ENCODE results near the gene ZFHX3.

The ZFHX3 gene

DNA sequence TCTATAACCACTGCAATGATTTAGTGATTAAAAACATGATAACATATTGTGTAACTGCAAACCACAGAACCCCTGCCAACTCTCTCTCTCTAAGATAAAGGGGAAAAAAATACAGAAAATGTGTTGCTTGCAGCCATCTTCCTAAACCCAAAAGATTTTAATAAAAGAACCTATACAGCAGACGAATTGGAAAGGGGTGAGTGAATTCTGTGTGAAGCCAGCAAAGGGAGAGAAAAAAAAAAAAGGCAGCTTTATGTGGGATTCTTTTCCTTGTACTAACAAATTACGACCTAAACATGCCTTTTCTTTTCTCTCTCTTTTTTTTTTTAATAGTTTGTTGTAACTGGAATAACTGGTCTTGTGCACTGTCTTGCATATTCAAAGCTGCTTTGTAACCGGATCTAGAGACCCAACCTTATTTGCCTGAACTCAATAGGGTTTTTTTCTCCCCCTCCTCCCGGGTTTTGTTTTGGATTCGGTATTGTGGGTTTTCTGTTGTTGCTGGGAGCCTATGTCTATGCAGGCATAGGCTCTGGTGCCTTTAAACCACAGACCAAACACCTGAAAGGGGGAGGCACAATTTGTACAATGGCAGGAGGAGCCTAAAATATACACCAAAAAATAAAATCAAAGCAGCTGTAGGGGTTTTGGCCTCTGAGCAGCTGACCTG lies 7.0 kb upstream of the ZFHX3 start:
- no peak for DNase-seq (ENCODE audit: low read depth)

DNA sequence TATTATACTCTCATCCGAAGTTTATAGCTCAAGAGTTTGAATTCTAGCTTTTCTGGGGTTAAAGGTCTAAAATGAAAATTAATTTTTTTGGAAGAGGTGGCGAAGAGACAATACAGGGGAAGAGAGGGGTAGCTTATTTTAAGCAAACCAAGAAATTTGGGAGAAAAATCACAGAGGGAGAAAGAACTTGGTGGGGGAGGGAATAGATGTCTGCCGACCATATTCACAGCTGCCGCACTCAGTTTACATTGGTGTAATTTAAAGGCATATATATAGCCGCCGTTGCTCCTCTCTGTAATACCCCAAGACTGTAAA lies 6.5 kb upstream of the ZFHX3 start:
- no peak for DNase-seq (ENCODE audit: low read depth)

DNA sequence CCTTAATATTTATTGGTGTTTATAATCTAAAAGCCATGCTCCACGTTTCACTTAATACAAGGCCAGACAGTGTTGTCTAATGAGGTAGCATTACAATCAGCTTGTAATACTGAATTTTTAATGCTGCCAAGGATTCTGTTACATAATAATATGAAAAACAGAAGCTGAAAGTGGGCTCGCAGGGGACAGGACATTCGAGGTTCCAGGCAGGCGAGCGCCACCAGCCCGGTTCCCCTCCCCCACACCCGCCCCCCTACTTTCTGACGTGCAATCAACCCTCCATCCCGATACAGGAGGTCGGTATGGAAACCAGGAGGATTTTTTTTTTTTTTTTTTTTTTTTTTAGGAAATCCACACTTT lies 6.2 kb upstream of the ZFHX3 start:
- DNase-seq (ENCODE audit: low read depth), result no peak

DNA sequence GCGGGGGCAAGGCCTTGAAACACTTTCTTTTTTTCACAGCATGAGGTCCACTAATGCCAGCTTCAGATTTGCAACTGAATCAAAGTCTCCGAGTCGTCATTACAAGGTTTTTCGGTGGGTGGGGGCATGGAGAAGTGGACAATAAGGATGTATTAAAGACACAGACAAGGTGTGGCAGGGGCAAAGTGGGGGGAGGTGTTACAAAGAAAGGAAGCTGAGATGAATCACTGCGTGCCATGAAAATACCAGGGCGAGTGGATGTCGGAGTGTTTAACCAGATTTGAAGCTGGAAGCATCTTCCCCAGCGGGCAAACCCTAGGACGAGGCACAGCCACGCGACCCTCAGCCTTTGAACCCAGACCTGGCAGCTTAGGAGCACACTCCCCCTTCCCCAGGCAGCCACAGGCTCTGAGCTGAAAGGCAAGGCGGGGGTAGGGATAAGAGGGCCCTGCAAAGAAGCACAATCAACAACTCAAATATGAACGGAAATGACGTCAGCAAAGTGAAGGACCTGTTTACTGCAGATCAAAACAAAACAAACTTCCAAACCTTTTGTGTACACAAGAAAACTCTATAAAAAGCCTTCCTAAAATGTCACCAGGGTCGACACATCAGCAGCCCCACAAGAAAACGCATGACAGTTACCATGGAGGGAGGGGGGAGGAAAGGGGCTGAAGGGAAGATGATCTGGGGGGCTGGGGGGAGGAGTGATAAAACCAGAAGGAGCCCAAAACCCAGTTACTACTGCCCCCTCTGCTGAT lies 5.6 kb upstream of the ZFHX3 start:
- no peak for DNase-seq (ENCODE audit: low read depth)

DNA sequence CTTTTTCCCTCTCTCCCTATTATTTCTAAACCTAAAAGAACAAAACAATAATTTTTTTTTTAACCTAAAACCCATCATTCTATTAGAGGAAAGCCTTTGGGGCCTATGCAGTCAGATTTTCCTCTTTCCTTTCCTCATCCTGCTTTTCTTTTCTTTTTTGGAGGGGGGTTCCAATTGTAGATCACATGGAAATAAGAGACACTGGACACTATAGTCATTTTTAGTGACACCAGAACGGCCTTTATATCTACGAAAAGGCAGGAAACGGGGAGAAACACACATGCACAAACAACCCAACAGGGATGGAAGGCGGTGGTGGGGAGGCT lies 5.1 kb upstream of the ZFHX3 start:
- DNase-seq (ENCODE audit: low read depth), result no peak

DNA sequence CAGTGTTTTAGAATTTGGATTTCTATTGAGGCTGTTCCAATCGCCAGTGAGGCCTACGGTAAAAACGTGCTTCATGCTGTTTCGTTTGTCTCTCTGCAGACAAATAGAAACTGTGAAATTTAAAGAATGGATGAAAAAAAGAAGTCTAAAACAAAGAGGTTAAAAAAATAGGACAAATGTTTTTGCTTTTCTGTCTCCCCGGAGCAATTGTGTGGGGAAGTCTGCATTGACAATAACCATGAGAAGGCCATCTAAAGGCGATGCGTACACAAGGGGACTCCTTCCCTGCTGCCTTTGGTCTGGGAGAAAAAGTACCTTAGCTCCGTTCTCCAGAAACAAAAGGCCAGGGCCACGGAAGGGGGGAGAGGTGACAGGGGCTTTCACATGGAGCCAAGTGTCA lies 4.6 kb upstream of the ZFHX3 start:
- DNase-seq (ENCODE audit: low read depth), result no peak

DNA sequence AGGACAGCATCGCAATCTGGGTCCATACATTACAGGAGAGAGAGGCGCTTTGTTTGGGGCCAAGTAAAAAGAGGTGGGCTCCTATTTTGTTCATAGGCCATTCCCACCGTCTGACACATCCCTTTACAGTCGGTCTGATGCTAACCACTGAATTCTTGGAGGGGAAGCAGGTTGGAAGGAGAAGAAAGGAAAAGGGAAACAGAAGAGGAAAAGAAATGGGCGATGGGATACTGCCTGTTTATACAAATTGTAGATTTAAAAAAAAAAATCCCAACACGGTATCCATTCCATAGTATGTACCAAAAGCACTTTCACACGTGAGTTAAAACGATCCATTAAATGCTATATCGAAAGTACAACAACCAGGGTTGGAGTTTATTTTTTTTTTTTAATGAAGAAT lies 4.0 kb upstream of the ZFHX3 start:
- DNase-seq (ENCODE audit: low read depth), result no peak

DNA sequence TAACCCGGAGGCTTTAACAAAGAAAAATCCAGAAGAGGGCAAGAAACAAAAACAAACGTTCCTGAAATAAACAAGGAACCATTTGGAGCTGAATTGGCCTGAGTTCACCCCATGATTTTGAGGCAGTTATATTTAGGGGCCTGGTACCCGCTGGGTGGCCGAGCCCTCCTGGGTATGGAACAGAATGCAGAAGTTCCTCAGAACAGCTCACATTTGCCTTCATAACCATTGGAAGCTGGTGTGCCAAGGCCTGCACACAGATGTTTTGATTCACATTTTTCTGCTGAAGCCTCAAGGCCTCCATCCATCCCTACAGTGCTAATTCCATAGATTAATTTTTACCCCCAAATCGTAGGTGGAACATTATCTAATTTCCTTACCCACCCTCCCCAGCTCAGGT lies 3.3 kb upstream of the ZFHX3 start:
- no peak for DNase-seq (ENCODE audit: low read depth)

DNA sequence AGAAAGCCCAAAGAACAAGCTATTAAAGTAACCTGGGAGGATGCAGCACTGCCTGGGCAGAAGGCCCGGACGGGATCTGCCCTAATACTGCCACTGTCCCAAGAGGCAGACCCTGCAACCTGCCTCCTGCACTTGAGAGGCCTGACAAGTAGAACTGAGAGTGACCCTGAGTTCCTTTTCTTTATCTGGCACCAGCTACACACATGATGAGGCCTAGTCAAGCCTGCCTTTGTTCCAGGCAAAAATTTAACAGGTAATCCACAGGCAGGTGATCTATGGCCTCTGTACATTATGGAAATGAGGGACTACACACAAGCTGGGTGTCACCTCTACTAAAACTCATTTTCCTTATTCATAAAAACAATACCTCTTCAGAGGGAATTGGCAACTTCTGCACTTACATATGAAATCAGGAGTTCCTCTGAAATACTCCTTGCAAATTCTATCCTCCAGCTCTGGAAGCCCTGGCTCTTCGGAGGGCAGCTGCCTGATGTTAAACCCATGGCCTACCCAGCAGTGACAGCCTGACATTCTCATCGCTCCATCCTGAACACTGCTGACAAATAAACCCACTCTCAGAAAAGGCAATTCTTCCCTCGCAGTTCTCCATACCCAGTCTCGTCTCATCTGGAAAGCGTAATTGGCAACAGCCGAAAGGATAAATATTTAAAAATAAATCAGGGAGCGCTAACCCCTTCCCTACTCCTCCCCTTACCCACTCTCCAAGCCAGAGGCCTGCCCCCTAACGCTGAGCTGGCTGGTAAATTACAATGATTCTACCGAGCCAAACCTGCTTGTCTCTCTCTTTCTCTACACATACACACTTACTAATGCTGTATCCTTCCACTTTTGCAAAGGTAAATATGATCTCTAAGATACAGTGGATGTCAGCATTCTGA lies 2.5 kb upstream of the ZFHX3 start:
- no peak for DNase-seq (ENCODE audit: low read depth)

DNA sequence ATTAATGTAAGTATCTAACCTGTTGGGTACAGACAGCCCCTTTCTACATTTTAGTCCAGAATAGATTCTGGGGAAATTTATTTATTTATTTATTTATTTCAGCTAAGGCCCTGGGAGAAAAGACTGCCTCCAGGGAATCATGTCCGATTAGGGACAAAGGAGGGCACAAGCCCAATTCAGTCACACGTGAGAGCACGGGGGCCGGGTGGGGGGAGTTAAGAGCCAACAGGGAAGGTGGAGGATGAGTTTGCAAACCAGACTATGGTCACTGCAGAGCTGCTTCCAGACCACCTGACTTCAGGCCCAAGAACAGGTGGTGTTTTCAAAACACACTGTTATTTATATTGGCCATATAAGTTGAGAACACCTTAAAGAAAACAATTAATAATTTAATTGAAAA lies 1.6 kb upstream of the ZFHX3 start:
- no peak for DNase-seq (ENCODE audit: low read depth)

DNA sequence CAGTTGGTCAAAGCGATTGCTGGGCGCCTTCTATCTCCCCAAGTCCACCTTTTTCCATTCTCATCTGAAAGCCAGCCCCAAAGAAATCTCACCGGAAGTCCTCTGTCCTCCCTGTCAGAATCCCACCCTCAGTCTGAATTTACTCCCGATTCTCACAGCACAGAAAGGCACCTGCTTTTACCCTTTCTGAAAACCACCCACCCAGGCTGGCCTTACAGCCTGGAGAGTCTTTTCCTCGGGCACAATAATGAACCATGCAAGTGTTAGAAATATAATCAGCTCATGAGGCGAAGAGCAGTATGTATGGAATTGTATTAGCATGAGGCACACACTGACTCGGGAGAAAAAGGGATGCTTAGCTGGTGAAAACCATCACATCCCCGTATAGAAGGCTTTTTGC lies 1.2 kb upstream of the ZFHX3 start:
- no peak for DNase-seq (ENCODE audit: low read depth)

DNA sequence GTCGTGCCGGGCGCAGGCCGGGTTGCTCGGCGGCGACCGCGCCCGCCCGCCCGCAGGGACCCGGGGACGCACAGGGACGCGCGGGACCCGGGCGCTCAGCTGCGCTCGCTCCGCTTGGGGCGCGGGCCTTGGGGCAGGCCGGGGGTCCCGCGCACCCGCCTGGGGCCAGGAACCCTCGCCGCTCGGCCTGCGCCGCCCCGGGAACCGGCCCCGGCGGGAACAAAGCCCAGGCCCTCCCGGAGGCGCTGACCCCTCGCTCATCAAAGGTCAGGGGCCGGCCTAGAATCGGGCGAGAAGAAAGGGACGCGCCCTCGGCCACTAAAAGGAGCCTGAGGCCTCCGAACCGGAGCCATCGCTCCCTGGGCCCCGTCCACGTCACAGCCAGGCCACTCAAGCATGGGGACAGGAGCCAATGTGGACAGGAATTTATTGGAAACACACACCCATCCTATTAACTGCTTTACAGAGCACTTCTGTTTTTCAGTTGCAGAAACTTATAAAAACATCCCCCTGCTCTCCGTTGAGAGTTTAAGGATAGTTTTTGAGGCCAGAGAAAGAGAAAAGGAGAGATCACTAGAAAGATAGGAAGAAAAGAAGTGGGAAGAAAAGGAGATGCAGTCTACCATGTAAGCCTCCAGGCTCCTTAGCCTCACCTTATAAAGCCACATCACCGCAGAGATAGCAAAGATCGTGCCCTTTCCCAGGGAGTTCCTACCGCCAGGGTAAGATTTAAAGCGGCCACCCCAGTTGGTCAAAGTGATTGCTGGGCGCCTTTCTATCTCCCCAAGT lies 558 bp upstream of the ZFHX3 start:
- no peak for DNase-seq (ENCODE audit: low read depth)

DNA sequence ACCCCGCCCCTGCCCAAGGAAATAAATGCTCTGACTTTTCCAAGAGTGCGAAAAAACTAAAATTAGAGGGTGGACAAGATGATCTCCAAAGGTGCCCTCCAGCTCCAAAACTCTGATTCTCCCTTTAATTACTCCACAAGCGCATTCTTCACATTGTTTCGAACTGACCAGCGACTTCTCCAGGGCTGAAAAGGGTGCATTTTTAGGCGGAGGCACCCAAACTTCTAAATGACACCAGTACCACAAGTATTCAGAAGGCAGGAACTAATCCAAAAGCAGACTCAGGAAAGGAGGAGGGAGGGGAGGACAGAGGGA lies 750 bp downstream of the ZFHX3 start:
- DNase-seq (ENCODE audit: low read depth), result no peak

DNA sequence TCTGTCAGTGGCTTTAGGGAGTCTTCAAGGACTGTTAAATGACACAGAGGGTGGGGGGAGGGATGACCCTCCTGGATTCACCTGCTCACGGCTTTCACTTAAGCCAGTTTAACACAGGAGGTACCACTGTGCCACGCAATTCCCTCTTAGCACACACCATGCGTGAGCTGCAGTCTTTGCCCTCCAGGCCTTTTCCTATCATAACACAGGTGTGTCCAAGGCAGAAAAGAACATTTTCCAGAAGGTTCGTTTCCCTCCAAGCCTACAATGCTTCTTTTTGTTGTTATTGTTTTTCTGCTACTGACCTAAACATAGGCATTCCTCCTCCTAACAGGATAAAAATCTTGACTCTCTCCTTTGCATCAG lies 1.1 kb downstream of the ZFHX3 start:
- no peak for DNase-seq (ENCODE audit: low read depth)

DNA sequence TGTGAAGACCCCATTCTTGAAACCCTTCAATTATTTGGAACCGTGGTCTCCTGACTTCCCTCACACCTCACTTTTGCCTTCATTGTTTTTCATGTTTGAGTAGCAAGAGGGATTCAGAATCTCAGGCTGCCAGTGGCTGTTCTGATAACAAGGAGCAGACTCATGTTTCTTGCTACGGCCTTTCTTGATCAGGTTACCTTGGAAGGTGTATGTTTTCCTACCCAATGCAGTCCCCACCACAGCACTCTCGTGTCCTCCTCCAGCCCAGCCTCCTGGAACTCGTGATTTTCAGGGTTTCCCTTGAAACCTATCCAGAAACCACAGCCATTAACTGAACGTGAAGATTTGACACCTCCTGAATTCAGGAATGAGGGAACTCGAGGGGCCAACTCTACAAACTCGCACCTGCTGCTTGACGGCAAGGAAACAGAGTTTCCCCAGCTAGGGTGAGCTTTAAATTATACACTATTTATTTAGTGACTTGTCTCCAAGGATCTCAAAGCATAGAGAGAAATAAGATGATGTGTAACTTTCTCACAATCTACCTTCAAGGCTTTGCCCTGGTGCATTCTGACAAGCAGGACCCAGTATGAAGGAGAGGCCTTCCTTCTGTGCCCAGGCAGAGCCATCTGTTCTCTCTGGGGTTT lies 1.6 kb downstream of the ZFHX3 start:
- no peak for DNase-seq (ENCODE audit: low read depth)

DNA sequence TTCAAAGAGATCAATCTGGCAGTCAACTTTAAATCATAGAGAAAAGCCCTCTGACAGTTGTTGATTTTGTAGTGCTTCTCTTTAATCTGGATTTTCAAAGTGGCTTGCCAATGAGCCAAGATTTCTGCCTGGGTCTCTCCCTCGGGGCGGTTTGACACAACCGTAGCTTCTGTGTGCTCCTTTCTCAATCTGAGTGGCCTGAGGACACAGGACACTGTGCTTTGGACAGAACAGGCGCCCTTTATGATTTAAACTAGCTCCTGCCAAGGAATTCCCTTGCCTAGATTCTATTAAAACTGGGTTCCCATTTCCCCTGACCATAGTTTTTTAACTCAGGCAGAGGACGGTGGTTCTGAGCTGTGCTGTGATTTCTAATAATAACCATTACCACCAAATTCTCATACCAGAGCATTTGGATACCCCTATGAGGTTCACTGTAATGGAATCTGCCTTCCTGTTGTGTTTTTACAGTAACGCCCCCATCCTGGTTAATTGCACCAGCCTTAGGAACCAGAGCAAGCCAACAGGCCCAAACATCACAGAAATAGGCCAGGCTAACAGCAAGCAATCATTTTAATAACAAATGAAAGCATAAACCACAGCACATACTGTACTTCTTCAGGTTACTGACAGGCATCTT lies 4.0 kb downstream of the ZFHX3 start:
- DNase-seq (ENCODE audit: low read depth), result no peak

DNA sequence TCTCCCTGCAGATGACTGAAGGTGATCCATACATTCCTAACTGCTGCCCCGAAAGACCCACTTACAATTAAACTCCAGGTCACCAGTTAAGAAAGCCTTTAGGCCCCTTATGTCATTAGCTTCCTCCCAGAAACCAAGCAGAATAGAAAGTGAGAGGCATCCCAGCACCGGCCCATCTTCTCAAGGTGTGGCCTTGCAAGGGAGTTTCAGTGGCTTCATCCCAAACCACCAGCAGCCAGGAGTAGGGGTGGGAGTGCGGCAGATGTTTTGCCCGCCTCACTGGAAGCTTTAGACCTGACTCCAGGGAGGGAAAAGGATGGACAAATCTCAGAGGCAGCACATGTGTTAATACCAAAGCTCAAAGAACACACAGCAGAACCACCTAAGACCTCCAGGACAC lies 5.1 kb downstream of the ZFHX3 start:
- DNase-seq (ENCODE audit: low read depth), result no peak

DNA sequence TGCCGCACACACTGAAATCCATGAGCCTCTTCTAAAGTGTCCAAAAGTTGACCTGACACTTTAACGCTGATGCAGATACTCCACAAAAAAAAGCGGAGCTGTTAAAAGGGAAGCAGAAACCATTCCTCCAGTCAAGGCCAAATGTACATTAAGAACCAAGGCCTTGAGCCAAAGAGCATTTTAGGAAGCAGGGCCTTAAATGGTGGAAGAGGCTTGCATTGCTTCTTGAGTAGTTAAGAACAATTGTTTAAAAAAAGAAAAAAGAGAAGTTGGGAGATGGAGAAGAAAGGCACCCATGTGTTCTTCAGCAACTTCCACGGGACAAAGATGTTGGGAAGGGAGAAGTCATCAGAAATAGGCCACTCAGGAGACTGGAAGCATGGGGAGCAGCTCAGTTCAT lies 6.3 kb downstream of the ZFHX3 start:
- DNase-seq (ENCODE audit: low read depth), result no peak

DNA sequence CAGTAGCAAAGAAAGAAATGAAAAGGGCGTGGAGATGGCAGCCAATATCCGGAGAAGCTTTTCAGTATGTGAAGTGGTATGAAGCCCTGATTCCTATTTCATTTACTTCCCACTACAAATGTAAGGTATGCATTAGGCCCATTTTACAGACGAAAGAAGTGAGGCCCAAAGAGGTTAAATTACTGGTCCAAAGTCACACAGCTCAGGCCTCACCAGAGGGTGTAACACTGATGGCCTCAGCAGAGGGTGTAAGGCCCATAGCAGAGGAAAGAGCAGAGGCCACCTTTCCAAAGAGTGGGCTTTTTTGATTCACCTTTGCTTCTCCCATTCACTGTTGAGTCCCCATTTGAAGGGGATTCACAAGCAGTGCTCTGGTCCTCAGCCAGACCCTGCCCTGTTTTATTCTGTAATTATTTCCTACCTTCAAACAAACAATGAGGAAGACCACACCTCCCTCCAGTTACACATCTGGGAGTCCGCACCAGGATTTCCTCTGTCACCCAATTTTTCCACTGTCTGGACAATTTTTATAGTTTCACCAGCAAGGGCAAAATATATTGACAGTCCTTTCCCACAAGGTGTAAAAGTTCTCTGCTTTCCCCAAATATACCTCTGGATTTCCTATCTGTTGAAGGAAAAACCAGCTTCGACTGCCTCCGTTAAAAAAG lies 7.1 kb downstream of the ZFHX3 start:
- no peak for DNase-seq (ENCODE audit: low read depth)

DNA sequence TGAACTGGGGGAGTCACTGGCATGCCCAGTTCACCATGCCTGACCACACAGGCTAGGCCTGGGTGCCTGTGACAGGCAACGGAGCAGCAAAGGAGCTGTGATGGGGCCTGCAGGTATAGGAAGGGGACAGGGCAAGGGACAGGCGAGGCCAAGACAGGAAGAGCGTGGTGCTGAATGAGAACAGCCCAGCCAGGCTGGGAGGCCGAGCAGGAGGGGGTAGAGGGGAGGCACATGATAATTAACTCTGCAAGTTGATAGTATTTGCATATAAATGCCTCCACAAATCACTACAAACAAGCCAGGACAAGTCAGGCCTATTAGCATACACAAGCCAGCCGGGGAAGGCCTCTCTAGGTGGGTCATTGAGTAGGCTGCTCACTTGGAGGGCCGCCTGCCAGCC lies 7.8 kb downstream of the ZFHX3 start:
- no peak for DNase-seq (ENCODE audit: low read depth)

DNA sequence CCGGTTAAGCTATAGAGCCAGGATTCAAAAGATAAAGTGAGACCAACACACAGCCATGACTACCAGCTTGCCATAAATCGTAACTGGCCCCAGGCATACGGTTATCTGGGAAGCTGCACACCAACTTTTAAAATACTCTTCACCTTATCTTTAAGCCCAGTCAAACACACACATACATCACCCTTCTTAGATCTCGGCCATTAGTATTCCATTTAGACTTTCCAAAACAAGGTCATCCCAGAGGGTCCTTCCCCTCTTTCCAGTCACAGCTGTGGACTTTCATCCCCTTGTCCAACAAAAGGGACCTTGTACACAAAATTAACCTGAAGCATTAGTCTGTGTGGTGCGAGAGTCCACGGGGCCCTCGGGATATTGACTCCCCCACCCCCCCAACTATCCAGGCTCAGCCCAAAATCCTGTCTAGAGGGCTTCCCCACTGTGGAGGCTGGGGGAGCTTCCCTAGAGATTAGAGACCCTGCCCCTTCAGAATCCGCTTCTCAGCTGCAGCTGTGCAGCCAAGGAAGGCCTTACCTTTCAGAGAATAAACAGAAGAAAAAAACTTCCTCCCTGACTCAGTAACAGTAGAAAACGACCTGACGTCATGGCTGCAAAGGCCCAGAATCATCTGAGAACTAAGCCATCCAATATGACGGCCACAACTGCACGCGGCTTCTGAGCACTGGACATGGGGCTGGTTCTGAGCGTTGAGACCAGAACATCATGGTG lies 9.9 kb downstream of the ZFHX3 start:
- no peak for DNase-seq (ENCODE audit: low read depth)

All from non-pigmented ciliary epithelial cell (primary cell).